ENCODE measurements around the gene SLX4IP.

SLX4IP gene

DNA sequence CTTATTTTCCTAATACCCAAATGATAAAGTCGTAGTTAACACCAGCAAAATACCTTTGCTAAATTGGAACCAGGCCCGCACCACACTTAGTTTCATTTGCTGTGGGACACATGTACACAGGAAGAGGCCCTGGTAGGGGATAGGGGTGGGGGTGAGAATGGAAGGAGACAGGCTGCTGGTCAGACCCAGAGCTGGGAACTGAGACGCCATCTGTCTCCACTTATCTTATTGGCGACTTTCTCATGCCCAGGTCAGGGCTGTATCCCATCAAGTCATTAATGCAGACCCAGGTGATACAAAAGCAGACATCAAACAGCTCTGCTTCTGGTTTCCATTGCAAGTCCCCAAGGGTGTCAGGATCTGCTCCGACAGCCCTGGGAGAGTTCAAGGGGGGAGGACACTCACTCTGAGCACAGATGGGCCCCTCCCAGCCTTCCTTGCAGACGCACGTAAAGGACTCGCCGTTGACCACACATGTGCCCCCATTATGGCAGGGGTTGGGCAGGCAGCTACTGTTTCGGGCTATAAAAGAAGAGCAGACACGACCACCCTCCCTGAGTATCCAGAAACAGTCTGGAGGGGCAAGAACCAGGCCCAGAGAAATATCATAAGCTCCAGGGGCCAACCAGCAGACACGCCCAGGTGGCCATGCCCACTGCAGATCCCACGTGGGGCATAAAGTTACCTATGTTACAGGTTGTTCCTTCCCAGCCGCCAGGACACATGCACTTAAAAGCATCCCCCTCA, 209.5 kb downstream of the SLX4IP start:
- no peak for DNase-seq

DNA sequence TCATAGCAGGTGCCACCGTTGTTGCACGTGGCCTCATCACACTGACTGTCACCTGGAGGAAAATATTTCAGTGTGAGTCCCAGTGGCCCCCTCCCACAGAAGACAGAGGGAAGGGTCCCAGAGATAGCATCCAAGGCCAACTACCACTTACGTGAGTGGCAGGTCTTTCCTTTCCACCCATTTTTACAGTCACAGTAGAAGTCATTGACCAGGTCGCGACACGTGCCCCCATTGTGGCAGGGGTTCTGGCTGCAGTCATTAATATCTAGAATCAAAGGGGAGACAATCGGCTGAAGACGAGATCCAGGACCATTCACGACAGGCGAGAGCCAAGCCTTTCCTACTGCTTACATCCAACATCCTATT, 210.1 kb downstream of the SLX4IP start:
- no peak for DNase-seq

DNA sequence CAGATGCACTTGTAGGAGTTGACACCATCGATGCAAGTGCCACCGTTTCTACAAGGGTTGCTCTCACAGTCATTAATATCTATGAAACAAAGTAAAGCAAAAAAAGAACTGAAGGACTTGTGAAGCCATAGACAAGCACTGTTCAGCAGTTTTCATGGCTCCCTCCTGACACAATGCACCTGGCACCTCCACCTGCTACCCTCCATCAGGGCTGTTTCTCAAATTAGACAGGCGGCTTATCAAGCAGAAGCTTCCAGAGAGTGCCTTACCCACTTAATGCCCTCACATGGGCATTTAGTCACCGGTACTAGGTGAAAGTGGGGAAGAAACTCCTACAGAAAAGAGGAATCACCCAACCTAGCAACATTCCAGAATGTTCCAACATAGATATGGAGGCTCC, 210.9 kb downstream of the SLX4IP start:
- DNase-seq: no peak

DNA sequence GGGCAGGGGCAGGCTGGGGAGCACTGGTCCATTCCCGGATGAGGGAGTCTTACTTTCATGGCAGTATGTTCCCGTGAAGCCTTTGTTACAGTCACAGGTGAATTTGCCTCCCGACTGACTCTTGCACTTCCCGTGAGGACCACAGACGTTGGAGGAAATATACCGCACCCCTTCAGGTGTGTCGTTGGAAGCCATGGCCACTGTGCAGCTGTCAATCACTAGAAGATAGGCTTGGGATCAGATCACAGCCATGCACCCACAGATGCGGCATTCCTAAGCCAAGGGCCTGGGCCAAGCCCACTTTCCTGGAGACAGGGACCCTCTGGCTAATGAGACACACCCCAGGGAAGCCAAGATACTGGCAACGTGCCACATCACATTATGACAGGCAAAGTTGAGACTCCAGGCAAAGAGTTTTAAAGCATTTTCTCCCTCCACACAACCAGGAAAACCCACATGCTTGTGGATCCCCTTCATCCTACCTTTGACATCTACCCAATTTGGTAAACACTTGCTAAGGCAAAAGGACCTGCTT, 211.8 kb downstream of the SLX4IP start:
- no peak for DNase-seq

DNA sequence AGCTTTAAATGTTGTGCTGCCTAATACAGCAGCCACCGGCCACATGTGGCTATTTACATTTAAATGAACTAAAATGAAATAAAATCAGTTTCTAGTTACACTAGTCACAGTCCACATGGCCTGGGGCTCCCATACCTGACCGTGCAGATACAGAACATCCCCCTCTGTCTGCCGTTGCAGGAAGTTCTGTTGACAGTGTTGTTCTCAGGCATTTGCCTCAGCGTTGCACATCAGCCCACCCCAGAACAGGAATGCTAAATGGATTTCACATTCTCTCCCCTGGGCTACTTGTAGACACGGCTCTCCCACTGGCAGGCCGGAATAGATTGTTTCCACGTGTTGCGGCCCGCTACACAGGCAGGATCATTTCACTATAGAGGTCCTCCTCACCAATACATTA, 212.4 kb downstream of the SLX4IP start:
- no peak for DNase-seq

DNA sequence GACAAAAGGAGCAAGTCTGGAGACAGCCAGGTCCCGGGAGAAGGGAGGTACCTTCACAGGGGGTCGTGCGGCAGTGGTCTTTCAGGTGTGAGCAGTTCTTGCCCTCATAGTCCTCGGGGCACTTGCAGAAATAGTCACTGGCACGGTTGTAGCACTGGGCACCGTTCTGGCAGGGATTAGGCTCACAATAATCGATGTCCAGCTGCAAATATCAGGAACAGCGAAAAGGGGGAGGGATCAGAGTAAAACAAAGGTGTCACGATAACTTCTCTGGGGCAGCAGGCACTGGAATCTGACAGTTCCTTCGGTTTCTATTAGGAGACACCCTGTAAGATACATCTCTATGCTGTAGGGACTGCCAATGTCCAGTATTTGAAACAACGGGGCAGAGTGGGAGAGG, 212.8 kb downstream of the SLX4IP start:
- no peak for DNase-seq

DNA sequence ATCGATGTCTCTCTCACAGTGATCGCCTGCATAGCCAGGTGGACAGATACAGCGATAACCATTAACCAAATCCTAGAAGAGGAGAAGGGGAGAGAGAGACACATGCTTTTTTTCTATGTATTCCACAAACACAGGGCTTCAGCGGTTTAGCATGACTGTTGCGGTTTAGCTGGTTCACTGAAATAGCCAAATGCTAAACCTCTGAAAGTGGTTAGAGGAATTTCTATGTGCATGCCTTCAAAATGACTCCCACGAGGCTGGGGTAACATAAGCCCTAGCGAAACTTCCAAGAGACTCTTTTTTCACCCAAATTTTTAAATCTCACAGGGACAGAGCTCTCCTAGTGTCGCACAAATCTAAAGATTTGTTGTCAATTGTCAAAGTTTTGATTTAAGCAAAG, 213.5 kb downstream of the SLX4IP start:
- no peak for DNase-seq

DNA sequence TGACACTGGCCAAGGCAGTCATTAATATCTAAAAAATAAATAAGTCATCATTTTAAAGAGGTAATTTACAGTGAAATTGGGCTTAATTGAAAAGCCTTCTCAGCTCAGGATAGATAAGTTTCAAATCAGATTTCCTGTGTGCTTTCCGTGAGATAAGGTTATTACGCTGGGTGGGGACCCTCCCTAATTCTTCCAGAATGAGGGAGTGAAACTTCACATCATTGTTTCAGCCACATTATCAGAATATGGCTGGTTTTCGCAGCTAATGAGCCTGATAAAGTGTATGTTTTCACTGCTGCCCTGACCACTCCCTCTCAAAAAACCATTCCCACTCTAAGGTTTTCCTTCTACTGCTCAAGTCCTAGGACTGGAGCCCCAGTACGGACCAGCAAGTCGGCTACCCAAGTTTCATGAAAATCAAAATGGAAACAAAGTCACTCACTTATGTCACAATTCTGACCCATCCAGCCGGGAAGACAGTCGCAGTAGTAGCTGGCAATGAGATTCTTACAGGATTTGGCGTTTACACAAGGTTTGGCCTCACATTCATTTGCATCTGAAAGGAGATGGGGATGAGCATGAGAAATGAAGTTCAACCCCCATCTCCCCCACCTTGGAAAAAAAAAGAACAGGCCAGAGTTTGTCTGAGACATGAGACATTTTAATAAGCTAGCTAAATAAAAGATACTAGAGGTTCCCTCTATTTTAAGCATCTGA, 214.1 kb downstream of the SLX4IP start:
- DNase-seq: no peak

DNA sequence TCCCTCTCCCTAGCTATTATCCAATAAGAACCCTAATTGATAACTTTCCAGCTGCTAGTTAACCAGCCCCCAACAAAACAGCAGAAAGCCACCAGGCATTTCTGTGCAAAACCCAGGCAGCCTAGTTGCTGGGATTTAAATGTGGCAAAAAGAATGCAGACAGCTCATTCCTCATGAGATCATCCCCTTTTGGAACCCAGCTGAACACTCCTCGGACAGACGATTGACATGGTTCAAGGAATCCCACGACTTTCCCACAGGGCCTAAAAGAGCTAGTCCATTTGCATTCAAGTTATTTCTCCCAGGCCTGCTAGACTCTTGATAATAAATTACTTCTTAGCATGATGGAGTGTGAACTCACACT, 214.7 kb downstream of the SLX4IP start:
- DNase-seq: no peak

DNA sequence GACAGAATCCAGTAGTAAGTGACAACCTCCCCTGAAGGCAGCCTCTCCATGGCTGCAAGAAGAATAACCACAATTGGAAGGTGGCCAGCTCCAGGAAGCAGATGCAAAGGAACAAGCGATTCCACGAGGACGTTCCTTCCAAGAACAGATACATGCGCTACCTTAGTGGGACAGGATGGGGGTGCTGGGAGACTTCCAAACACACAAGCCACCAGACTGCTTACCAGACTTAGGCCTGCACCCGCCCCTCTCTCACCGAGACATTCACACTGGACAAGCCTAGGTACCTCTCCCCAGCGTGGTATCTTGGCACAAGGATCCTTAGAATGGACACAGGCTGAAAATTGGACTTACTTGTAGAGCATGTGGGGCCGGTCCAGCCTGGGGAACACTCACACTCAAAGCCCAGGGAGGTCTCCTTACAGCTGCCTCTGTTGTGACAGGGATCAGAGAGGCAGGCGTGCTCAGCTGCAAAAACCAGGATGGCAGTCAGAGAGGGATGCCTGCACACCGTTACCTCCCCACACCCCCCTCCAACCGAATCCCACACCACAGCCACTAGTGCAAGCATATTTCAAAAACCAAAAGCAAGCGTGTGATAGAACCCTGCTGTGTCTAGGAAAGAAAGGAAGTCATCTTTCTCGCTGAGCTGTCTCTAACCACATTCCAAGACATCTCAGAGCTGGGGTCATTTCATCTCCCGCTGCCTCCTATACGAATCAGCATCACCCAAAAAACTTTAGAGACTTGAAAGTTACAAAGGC, 216.3 kb downstream of the SLX4IP start:
- peak in 2 of 56 donors; percentile 5 to 21 for DNase-seq

DNA sequence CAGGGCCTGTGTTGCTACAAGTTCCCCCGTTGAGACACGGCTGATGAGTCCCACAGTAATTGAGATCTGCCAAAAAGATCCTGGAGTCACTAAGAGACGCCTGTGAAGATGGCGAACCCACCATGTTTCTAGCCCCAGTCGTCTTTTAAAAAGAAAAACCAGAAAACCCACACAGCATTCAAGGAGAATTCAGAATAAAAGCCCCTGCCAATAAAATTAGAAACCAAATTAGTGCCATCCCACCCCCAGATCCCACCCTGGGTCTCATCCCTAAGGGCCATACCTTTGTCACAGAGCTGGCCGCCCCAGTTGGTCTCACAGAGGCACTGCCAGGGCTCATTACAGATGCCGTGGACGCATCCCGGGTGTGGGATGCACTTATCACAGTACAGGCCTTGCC, 217.1 kb downstream of the SLX4IP start:
- no peak for DNase-seq

DNA sequence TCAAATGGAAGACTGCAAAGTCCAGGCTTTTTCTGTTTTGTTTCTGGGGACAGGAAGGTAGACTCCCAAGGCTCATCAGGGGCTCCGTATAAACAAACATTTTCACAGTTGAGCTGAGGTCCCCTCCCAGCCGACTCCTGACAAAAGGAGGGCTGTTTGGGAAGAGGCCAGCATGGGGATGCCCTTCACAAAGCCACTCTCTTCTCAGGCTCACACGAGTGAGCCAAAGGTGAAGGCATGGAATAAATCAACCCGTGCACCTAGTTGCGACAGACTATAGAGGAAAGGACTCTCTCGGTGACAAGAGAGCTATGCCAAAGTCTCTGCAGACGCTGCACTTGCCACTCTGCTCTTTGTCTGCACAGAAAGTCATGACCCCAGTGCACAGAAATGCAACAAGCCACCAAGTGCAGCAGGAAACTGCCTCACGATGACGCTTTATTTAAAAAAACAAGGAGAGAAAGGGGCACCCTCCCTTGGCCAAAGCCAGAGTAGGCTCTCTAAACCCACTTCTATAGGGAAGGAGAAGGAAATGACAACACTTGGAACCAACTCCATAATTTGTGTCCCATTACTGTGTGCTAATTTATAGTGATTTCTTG, 217.7 kb downstream of the SLX4IP start:
- DNase-seq: no peak

DNA sequence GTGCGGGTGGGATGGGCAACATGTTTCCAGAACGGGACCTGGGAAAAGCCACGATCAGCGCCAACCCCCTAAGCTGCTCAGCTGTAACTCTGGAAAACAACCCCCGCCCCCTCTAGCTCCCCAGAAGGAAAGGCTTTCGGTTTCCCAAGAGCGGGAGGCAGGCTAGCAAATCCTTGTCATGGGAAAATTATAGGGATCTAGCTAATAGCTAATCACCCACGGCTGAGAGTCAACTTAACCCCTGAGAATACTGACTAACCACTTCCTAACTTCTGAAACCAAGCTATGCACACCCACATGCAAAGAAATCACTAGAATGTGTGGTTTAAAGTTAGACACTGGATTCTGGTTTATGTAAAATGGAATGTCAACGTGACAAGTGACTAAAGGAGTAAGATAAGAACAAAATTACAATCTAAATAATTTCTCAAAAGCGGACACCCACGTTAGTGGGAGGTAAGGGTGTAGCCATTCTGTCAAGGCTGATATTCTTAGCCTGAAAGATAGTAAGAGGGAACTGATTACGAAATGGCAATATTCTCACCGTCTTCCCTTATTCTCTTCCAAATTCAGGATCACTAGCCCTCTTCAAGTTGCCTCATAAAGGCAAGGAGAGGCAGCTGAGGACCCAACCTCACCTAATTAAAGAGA, 218.6 kb downstream of the SLX4IP start:
- peak in 21 of 56 donors; percentile 16 to 80 (median 37) for DNase-seq

DNA sequence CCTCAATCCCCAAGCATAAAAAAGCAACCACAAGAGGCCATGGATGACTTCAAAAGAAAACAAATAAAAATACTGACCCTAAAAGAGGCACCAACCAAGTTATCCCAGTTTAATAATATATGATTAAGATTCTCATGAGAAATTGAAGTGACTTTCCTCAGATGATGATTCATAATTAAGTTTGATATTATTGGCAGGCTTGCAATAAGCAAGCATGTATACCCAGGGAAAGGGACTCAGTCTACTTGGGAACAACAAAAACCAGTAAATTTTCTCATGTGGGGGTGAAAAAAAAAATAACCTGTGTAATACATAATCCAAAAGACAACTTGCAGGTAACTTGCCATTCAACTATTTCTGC, 219.1 kb downstream of the SLX4IP start:
- DNase-seq: no peak

DNA sequence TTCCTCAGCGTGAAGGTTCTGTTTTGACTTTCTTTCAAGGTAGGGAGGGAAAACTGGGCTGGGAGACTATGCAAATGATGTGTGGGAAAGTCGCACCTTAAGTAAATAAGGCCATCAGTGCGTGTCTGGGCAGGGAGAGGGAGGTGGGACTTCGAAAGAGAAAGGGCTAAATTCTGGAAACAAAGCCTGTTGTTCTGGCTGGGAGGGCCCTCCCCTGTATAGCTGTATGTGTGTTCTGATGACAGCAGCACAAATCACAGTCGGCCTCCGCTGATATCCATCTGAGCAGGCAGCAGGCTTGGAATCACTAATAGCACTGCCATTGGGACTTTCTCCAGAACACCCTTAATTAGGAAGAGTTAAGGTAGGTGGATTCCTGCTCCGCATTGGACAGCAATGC, 219.5 kb downstream of the SLX4IP start:
- peak in 1 of 56 donors; percentile 14 for DNase-seq

DNA sequence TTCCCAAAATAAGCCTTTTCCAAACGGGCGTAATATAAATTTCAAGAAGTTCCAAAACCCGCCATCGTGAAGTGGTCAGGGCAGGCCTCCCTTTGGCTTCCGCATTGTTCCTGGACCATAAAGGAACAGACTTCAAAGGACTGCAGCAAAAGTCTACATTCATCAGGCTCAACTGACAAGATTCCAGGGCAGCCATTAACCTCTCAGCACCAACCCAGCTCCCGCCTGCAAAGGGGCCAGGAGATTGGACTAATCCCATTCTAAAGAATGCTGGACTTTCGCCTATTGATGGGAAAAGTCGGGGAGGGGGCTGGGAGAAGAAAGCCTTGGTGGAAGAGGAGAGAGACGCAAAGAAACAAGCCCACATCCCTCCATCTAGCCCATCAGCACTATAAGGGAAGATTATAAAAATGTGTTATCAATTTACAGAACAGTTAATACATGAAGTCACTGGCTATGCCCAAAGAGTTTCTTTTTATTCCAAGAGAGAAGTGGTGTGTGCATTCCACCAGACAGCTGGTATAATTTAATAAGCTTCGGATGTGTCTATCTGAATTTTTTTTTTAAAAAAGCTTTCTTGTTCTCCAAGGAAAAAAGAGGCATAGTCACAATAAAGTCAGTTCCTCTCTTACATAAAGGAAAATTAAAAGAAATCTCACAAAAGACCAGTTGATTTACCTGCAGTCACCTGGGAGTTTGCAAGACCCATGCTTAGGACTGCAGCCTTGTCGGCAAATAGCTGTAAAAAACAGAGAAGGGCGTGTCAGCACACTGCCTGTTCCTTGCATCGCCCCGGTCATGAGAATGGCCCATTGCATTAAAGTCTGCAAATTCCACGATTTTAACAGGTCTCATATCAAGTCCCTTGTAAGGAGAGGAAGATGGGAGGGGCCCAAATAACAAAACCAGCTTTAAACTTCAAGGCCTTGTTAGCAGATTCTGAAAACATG, 220.9 kb downstream of the SLX4IP start:
- no peak for DNase-seq

DNA sequence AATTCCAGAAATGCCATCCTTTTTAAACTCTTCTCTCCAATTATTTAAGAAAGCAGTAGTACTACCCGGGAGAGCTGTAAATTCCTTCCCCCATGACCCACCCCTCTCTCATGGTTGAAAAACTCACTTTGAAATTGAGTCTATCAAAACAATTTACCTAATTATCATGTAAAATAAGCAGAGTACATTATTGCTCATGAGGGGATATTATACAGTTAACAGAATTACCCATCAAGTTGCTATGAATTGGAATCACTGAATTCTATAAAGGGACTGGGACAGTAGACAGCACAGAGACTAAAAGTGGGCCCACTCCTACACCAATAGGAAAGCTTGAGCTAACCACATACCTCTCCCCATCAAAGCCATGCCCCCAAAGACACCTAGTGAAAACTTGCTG, 222.3 kb downstream of the SLX4IP start:
- DNase-seq: no peak

DNA sequence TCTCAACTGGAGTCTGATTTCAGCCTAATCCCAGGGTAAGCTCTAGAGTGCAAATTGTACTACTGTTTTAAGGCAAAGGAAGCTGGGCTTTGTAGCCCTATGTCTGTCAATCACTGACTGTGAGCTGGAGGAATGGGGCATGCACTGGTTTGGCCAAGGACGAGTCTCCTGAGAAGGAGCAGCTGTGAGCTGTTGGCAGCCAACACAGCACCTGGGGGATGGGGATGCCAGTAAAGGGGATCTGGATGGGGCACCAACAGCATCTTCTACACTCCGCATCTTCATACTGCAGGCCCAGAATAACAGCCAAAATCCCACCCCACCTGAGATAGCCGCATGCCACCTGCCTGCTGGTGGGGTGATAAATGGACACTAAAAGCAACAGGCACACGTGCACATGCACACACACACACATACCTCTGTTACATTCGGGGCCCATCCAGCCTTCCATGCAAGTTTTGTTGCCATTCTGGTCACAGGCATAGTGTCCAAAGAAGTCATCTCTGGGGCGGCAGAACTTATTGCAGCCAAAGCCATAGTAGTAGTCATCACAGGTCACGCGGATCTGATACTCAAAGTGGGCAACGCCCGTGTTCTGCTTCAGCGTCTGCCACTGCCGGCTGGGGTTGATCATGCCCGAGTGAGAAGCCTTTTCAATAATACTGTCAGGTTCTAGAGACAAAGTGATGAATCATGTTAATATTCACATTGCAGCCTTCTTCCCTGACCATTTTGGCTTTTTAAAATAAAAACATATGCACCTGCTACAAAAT, 223.1 kb downstream of the SLX4IP start:
- DNase-seq: no peak

DNA sequence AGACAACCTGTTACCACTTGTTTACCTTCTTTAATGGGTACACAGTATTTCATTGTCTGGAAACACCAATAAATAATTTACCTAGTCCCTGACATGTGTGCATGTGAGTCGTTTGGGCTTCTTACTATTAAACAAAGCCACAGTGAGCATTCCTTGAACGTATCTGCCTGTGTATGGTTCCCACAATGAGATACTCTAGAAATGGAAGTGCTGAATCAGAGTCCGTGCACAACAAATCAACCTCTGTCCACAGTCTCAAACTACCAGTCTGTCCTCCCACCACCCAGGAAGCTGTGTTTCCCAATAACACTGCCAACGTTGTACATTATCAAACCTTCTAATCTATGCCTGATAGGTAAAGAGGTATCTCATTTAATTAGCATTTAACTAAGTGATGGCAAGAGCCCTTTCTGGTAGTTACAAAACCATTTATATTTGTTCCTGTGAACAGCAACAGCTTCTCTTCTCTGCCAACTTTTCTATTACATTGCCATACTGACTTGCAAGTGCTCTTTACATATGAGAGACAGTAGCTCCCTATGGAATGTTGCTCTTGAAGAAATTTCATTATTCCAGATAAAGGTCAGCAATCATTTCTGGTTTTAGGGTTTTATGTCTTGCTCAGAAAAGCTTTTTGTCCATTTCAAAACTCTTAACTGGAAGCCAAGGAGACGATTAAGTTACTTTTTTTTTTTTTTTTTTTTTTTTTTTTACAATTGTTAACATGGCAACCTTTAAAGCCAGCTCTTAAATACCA, 223.9 kb downstream of the SLX4IP start:
- no peak for DNase-seq
